BJ (cell line): Measurements from ENCODE around the gene FER. TPM values are rescaled to one million over a fixed set of nuclear protein-coding genes. Genes with fewer than 3 reads are reported as not detected.

Experiments
- CTCF ChIA-PET: fragments of 350-600 bp; formaldehyde crosslinking; extraction: SDS; loops from one replicate; lab custom pipeline; 2021; ENCODE audit warnings: antibody characterized with exemption, inconsistent platforms; lab: Yijun Ruan, JAX
- POLR2A ChIA-PET: fragments of 300-600 bp; sonication (Branson Sonifier 250); formaldehyde crosslinking; extraction: SDS; loops from one replicate; lab custom pipeline; 2021; ENCODE audit warnings: antibody characterized with exemption; lab: Charles Lee
- DNase-seq: peaks from one replicate; pipeline ENCODE4 v3.0.0-alpha.2; 2011; ENCODE audit warnings: low read depth
- H3K27me3 ChIP-seq: 2 replicates; pipeline ENCODE4 v1.6.0; 2011; ENCODE audit warnings: low read length; ENCODE audit not compliant: control insufficient read depth, insufficient read depth
- H3K36me3 ChIP-seq: 2 replicates; pipeline ENCODE4 v1.5.1; 2011; ENCODE audit warnings: low read length; ENCODE audit not compliant: control insufficient read depth, insufficient read depth
- H3K4me3 ChIP-seq: 2 replicates; pipeline ENCODE4 v1.5.1; 2011; ENCODE audit warnings: low read depth, mild to moderate bottlenecking, control low read depth, low read length
- CTCF ChIP-seq: IDR thresholded peaks from 2 replicates; pipeline ENCODE4 v1.5.1; 2011; ENCODE audit warnings: low read depth, mild to moderate bottlenecking, control low read depth, inconsistent platforms, low read length, moderate library complexity; ENCODE audit not compliant: insufficient read depth
- polyA plus RNA-seq: library from polyadenylated mRNA; depleted of rRNA; stranded (reverse); fragments of >200 nt; gene quantifications from 2 replicates; pipeline ENCODE4 v1.2.3, GENCODE V29; 2011

The FER gene
- polyA plus RNA-seq, 1 experiment, result 4.0 TPM

- ChIA-PET POLR2A (no interaction called here), CTCF (no interaction called here)
- H3K4me3 ChIP-seq, result no peak overlapping the region
- TF ChIP-seq CTCF, result no peak
- H3K36me3 ChIP-seq, result no peaks in the 10 kb centered on the region
- H3K27me3 ChIP-seq, result no peaks in the 10 kb centered on the region
- DNase-seq, result no peak
Observed at GRCh38 chr5:108814551-108814950, 66.9 kb downstream of the FER start.

- DNase-seq, result no peak
- CTCF ChIA-PET, result interaction anchor here (0.5 to 1.5 kb wide), 2 partner anchors 14 to 618 kb away, joined by 3 read pairs; no protein-coding TSS in a partner anchor
- POLR2A ChIA-PET, result no interaction called here
- no peaks in the 10 kb centered on the region for H3K27me3 ChIP-seq
- no peaks in the 10 kb centered on the region for H3K36me3 ChIP-seq
- TF ChIP-seq CTCF, result no peak
- H3K4me3 ChIP-seq, result no peak overlapping the region
Observed at GRCh38 chr5:108818613-108819272, 71.0 kb downstream of the FER start.

DNA sequence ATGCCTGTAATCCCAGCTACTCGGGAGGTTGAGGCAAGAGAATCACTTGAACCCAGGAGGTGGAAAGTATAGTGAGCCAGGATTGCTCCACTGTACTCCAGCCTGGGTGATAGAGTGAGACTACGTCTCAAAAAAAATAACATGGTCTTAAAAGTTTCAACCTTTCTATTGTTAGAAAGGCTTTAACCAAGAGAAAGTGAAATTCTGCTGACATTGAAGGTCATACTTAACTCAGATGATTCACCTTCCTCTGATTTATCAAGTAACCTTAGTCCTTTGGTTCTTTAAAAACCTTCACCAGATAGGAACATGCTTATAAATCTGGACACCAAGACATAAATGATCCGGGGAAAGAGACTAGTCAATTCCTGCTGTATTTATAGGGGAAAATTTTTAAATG, 73.3 kb downstream of the FER start:
- Histone ChIP-seq H3K27me3 (no peaks in the 10 kb centered on the region), H3K4me3 (no peak overlapping the region), H3K36me3 (no peaks in the 10 kb centered on the region)
- TF ChIP-seq CTCF, result no peak
- CTCF ChIA-PET, result no interaction called here
- POLR2A ChIA-PET, result no interaction called here
- DNase-seq, result no peak

- Histone ChIP-seq H3K27me3 (no peaks in the 10 kb centered on the region), H3K36me3 (no peaks in the 10 kb centered on the region), H3K4me3 (no peak overlapping the region)
- DNase-seq, result no peak
- TF ChIP-seq CTCF, result no peak
- ChIA-PET CTCF (no interaction called here), POLR2A (no interaction called here)
Observed at GRCh38 chr5:108822211-108822947, 74.7 kb downstream of the FER start.

- TF ChIP-seq CTCF, result no peak
- Histone ChIP-seq H3K4me3 (no peak overlapping the region), H3K27me3 (no peaks in the 10 kb centered on the region), H3K36me3 (no peaks in the 10 kb centered on the region)
- POLR2A ChIA-PET, result no interaction called here
- DNase-seq, result no peak
- CTCF ChIA-PET, result no interaction called here
Observed at GRCh38 chr5:108827131-108827530, 79.4 kb downstream of the FER start.
